NCI-H1417 (cell line): ENCODE data around the gene ZNF280A.
"Not testable (repeated sequence)": the region's sequence is repeated elsewhere in the genome, so short reads cannot be mapped to it uniquely, and the experiment has no call there.

Experiments
- DNase-seq, 3 experiments: peaks; one replicate each; lab custom pipeline; 2025; lab: John Stamatoyannopoulos, UW

The ZNF280A gene

GRCh38 chr22:22545084-22545483 lies 25.0 kb upstream of the ZNF280A start:
- no peak for DNase-seq

GRCh38 chr22:22538226-22538989 lies 18.3 kb upstream of the ZNF280A start:
- DNase-seq, result no peak

- DNase-seq, result no peak
Measured at GRCh38 chr22:22536916-22537315, 16.8 kb upstream of the ZNF280A start.

- DNase-seq, result no peak
Measured at GRCh38 chr22:22536515-22536914, 16.4 kb upstream of the ZNF280A start.

GRCh38 chr22:22535662-22536061 lies 15.6 kb upstream of the ZNF280A start:
- no peak for DNase-seq

GRCh38 chr22:22534604-22535415 lies 14.7 kb upstream of the ZNF280A start:
- DNase-seq, result no peak

- DNase-seq, result no peak
Measured at GRCh38 chr22:22533863-22534262, 13.8 kb upstream of the ZNF280A start.

- no peak for DNase-seq
Measured at GRCh38 chr22:22533417-22533816, 13.3 kb upstream of the ZNF280A start.

GRCh38 chr22:22532547-22533071 lies 12.5 kb upstream of the ZNF280A start:
- DNase-seq, result not testable (repeated sequence)

- no peak for DNase-seq
Measured at GRCh38 chr22:22531770-22532546, 11.9 kb upstream of the ZNF280A start.

- no peak for DNase-seq
Measured at GRCh38 chr22:22528780-22529179, 8.7 kb upstream of the ZNF280A start.

- DNase-seq, result no peak
Measured at GRCh38 chr22:22527312-22527711, 7.2 kb upstream of the ZNF280A start.

GRCh38 chr22:22526125-22526912 lies 6.2 kb upstream of the ZNF280A start:
- DNase-seq, result no peak

GRCh38 chr22:22523494-22523893 lies 3.4 kb upstream of the ZNF280A start:
- DNase-seq, result no peak

- DNase-seq, result no peak
Measured at GRCh38 chr22:22521631-22522030, 1.6 kb upstream of the ZNF280A start.

GRCh38 chr22:22520667-22521602 lies 865 bp upstream of the ZNF280A start:
- no peak for DNase-seq

- no peak for DNase-seq
Measured at GRCh38 chr22:22519591-22519990, 479 bp downstream of the ZNF280A start.

- DNase-seq, result no peak
Measured at GRCh38 chr22:22516992-22517391, 3.1 kb downstream of the ZNF280A start.

GRCh38 chr22:22515890-22516289 lies 4.2 kb downstream of the ZNF280A start:
- no peak for DNase-seq

GRCh38 chr22:22514431-22514830 lies 5.6 kb downstream of the ZNF280A start:
- DNase-seq, result peak in 1 of 3 experiments; percentile 0
